Measurements from ENCODE around the gene NFIB. TPM values are rescaled to one million over a fixed set of nuclear protein-coding genes. Genes with fewer than 3 reads are reported as not detected.
A peak's percentile ranks its signal among the peaks of the same experiment; 100 is the strongest.

NFIB gene
- total RNA-seq, 1 donor from 2014 or later = 11.6 TPM

GRCh38 chr9:14141699-14142098 is 172.2 kb downstream of the NFIB start:
- H3K36me3 ChIP-seq (ENCODE audit: control insufficient read depth, insufficient read depth, low read length) = peaks cover 3% of the 10 kb centered on the region
- H3K27me3 ChIP-seq (ENCODE audit: control insufficient read depth, insufficient read depth, low read length) = no peaks in the 10 kb centered on the region
- TF ChIP-seq CTCF (IDR thresholded peaks at IDR 0.05; ENCODE audit: insufficient read depth, low read length, severe bottlenecking) = no peak
- FAIRE-seq (no peak), DNase-seq (ENCODE audit: low read depth) (no peak)
- H3K4me3 ChIP-seq (ENCODE audit: low read depth, low read length) = no peak overlapping the region

DNA sequence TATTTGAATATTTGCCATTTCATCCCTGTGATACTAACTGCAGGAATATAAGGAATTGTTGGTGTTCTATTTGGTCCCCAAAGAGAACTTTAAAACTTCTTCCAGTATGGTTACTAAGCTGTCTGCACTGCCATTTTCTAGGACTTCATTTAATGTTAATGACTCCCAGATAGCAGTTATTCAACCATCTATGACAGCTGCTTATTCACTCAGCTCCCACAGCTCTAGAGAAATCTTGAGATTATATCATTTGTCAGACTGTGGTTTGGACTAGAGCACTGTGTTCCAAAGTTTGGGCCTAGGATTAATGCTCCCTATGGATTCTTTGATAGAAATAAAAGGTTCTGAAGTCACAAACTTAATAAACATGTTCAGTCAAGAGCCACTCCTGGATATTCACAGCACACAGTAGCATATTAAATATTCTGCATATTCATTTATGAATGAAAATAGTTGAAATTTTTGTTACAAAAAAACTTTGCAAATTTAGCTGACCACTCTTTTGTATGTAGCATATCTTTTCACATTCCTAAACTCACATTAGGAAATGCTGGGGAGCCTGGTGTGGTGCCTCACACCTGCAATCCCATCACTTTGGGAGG is 173.7 kb downstream of the NFIB start:
- DNase-seq (ENCODE audit: low read depth) = no peak
- peaks cover 3% of the 10 kb centered on the region for H3K36me3 ChIP-seq (ENCODE audit: control insufficient read depth, insufficient read depth, low read length)
- FAIRE-seq = no peak
- H3K27me3 ChIP-seq (ENCODE audit: control insufficient read depth, insufficient read depth, low read length) = no peaks in the 10 kb centered on the region
- TF ChIP-seq CTCF (IDR thresholded peaks at IDR 0.05; ENCODE audit: insufficient read depth, low read length, severe bottlenecking) = no peak
- H3K4me3 ChIP-seq (ENCODE audit: low read depth, low read length) = no peak overlapping the region

DNA sequence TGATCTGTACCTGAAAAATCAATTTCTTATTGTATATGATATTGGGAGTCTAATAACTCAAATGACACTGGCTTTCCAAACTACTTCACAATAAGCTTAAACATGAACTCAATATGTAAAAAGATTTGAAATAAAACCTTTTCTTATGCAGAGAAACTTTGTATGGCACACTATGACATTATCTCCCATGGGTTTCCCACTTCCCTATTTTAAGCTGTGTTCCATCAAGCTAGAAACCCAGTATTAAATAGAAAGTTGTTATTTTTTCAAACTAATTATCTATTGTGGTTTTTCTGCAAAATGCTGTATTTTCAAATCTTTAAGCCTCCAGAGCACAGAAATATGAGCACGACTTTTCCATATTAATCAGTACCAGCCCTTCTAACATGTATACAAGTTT is 174.7 kb downstream of the NFIB start:
- Histone ChIP-seq H3K4me3 (ENCODE audit: low read depth, low read length) (no peak overlapping the region), H3K27me3 (ENCODE audit: control insufficient read depth, insufficient read depth, low read length) (no peaks in the 10 kb centered on the region), H3K36me3 (ENCODE audit: control insufficient read depth, insufficient read depth, low read length) (peaks cover 3% of the 10 kb centered on the region)
- no peak for TF ChIP-seq CTCF (IDR thresholded peaks at IDR 0.05; ENCODE audit: insufficient read depth, low read length, severe bottlenecking)
- FAIRE-seq = no peak
- DNase-seq (ENCODE audit: low read depth) = no peak

- TF ChIP-seq CTCF (IDR thresholded peaks at IDR 0.05; ENCODE audit: insufficient read depth, low read length, severe bottlenecking) = no peak
- no peak overlapping the region for H3K4me3 ChIP-seq (ENCODE audit: low read depth, low read length)
- H3K36me3 ChIP-seq (ENCODE audit: control insufficient read depth, insufficient read depth, low read length) = peaks cover 2% of the 10 kb centered on the region
- no peak for FAIRE-seq
- no peaks in the 10 kb centered on the region for H3K27me3 ChIP-seq (ENCODE audit: control insufficient read depth, insufficient read depth, low read length)
- peak; percentile 80 for DNase-seq (ENCODE audit: low read depth)
Observed at GRCh38 chr9:14136646-14137370, 177.1 kb downstream of the NFIB start.

GRCh38 chr9:14136047-14136635 is 177.8 kb downstream of the NFIB start:
- H3K4me3 ChIP-seq (ENCODE audit: low read depth, low read length) = no peak overlapping the region
- DNase-seq (ENCODE audit: low read depth) (no peak), FAIRE-seq (no peak)
- H3K27me3 ChIP-seq (ENCODE audit: control insufficient read depth, insufficient read depth, low read length) = no peaks in the 10 kb centered on the region
- peaks cover 2% of the 10 kb centered on the region for H3K36me3 ChIP-seq (ENCODE audit: control insufficient read depth, insufficient read depth, low read length)
- TF ChIP-seq CTCF (IDR thresholded peaks at IDR 0.05; ENCODE audit: insufficient read depth, low read length, severe bottlenecking) = no peak

Data from bronchial epithelial cell (primary cell).